Esophagus squamous epithelium (tissue), 5 donors: ENCODE measurements around the gene S100A1. TPM values are rescaled to one million over a fixed set of nuclear protein-coding genes. Genes with fewer than 3 reads are reported as not detected.
A peak's percentile ranks its signal among the peaks of the same experiment; 100 is the strongest.

Source experiments
- DNase-seq: peaks from one replicate; lab custom pipeline; 2025; lab: John Stamatoyannopoulos, UW
- H3K27ac ChIP-seq, 4 donors: fragments of 200-600 bp; sonication (generic); one replicate each; pipeline ENCODE4 v1.5.1; 2016 to 2019; ENCODE audit warnings: mild to moderate bottlenecking in 1 of 4
- H3K27me3 ChIP-seq, 4 donors: fragments of 200-600 bp; sonication (generic); 1 replicate in 3 of 4; 2 replicates in 1 of 4; pipeline versions ENCODE4 v1.5.1 to v1.6.0; 2017 to 2021; ENCODE audit warnings: antibody characterized with exemption in 1 of 4
- H3K36me3 ChIP-seq, 3 donors: fragments of 200-600 bp; sonication (generic); one replicate each; pipeline ENCODE4 v1.5.1; 2016 to 2019
- H3K4me1 ChIP-seq, 3 donors: fragments of 200-600 bp; sonication (generic); one replicate each; pipeline ENCODE4 v1.5.1; 2017 to 2019
- H3K4me3 ChIP-seq, 4 donors: fragments of 200-600 bp; sonication (generic); 1 replicate in 3 of 4; 2 replicates in 1 of 4; pipeline ENCODE4 v1.5.1; 2016 to 2019; ENCODE audit warnings: mild to moderate bottlenecking in 2 of 4, moderate library complexity in 1 of 4
- H3K9me3 ChIP-seq, 3 donors: fragments of 200-600 bp; sonication (generic); one replicate each; pipeline ENCODE4 v1.5.1; 2016 to 2019
- CTCF ChIP-seq, 6 experiments: fragments of 450-650 bp in 4 of 6; fragments of 200-600 bp in 2 of 6; sonication (generic) in 2 of 6; IDR thresholded peaks; one replicate each; pipeline ENCODE4 v1.5.1; 2016 to 2019; ENCODE audit warnings: antibody characterized with exemption in 6 of 6, mild to moderate bottlenecking in 4 of 6, moderate library complexity in 4 of 6
- POLR2A ChIP-seq, 4 donors: fragments of 450-650 bp; IDR thresholded peaks; one replicate each; pipeline ENCODE4 v1.6.1; 2017; ENCODE audit warnings: antibody characterized with exemption in 4 of 4, mild to moderate bottlenecking in 4 of 4, moderate library complexity in 3 of 4
- WGBS, 2 donors: methylation state at CpG; one replicate each; pipeline ENCODE4 v1.1.5; 2018; 5-methylcytosine and 5-hydroxymethylcytosine counted together
- intact Hi-C: fragments of 100-400 bp; cut with DNase I; formaldehyde crosslinking; loops from one replicate; pipeline ENCODE4 v1.15.0; 2022
- total RNA-seq, 4 donors: library from RNA; depleted of rRNA; stranded (reverse); fragments of >200 nt; gene quantifications; one replicate each; pipeline ENCODE4 v1.1.0, GENCODE V29; 2016
- donor health status: DM: yes; HTN: yes; CAD: no.

S100A1 gene
- total RNA-seq, 4 donors from 2014 or later = 1.8 TPM; not detected in 3

- WGBS, 2 donors = 65 to 70% methylated on average over 8 to 10 of the region's 10 CpGs
- H3K4me3 ChIP-seq = no peak overlapping the region
- H3K9me3 ChIP-seq = no peaks in the 10 kb centered on the region
- no peak for DNase-seq
- TF ChIP-seq POLR2A (IDR thresholded peaks at IDR 0.05) = no peak
- TF ChIP-seq CTCF (IDR thresholded peaks at IDR 0.05) = no peak
- intact Hi-C loops = no loop called here
- H3K27me3 ChIP-seq = no peaks in the 10 kb centered on the region
- peaks cover 0 to 9% (median 0%) of the 10 kb centered on the region in 3 donors for H3K36me3 ChIP-seq
- peak overlapping the region in 2 of 4 donors; percentile 1 to 23 for H3K27ac ChIP-seq
- peaks cover 35 to 56% (median 36%) of the 10 kb centered on the region in 3 donors for H3K4me1 ChIP-seq
These were observed 3.1 kb downstream of the S100A1 start for GRCh38 chr1:153631047-153632022.

- whole genome bisulfite sequencing, 2 donors = 35 to 39% methylated on average over 14 to 17 of the region's 18 CpGs
- intact Hi-C loops = no loop called here
- TF ChIP-seq CTCF (IDR thresholded peaks at IDR 0.05) (no peak), POLR2A (IDR thresholded peaks at IDR 0.05) (no peak)
- Histone ChIP-seq H3K36me3 (peaks cover 0 to 28% (median 13%) of the 10 kb centered on the region in 3 donors), H3K9me3 (no peaks in the 10 kb centered on the region), H3K27me3 (no peaks in the 10 kb centered on the region), H3K27ac (peak overlapping the region; percentile 99 to 100 (median 100)), H3K4me3 (peak overlapping the region; percentile 81 to 90 (median 84)), H3K4me1 (peaks cover 22 to 56% (median 33%) of the 10 kb centered on the region in 3 donors)
- no peak for DNase-seq
These were observed 5.0 kb downstream of the S100A1 start for GRCh38 chr1:153633161-153633753.

- peak; percentile 90 for DNase-seq
- 0 to 3% methylated on average over 25 to 31 of the region's 65 CpGs for WGBS, 2 donors
- Histone ChIP-seq H3K4me3 (peak within 1 kb of the TSS; percentile 81 to 90 (median 84)), H3K9me3 (no peaks in the 10 kb centered on the region), H3K36me3 (peaks cover 2 to 36% (median 20%) of the 10 kb centered on the region in 3 donors), H3K27me3 (no peaks in the 10 kb centered on the region), H3K27ac (peak within 1 kb of the TSS; percentile 99 to 100 (median 100)), H3K4me1 (peaks cover 19 to 59% (median 33%) of the 10 kb centered on the region in 3 donors)
- intact Hi-C loops = no loop called here
- TF ChIP-seq POLR2A (IDR thresholded peaks at IDR 0.05) (peak in 3 of 4 donors; percentile 12 to 76 (median 75)), CTCF (IDR thresholded peaks at IDR 0.05) (peak in 2 of 6 experiments; percentile 23 to 44)
These were observed 5.8 kb downstream of the S100A1 start, which contains the start of gene CHTOP for GRCh38 chr1:153633754-153634665. Gene CHTOP, plus strand, starts transcription at chr1:153634066. Its CDS starts 2,523 bp downstream, at chr1:153636589.

GRCh38 chr1:153635872-153636271, 7.6 kb downstream of the S100A1 start:
- Histone ChIP-seq H3K36me3 (peaks cover 21 to 54% (median 39%) of the 10 kb centered on the region in 3 donors), H3K4me1 (peaks cover 19 to 57% (median 33%) of the 10 kb centered on the region in 3 donors), H3K9me3 (no peaks in the 10 kb centered on the region), H3K4me3 (peak overlapping the region in 2 of 4 donors; percentile 81 to 84), H3K27ac (peak overlapping the region in 3 of 4 donors; percentile 99 to 100 (median 100)), H3K27me3 (no peaks in the 10 kb centered on the region)
- TF ChIP-seq CTCF (IDR thresholded peaks at IDR 0.05) (no peak), POLR2A (IDR thresholded peaks at IDR 0.05) (no peak)
- intact Hi-C loops = no loop called here
- DNase-seq = no peak
- WGBS, 2 donors = 75 to 80% methylated on average over 6 to 7 of the region's 7 CpGs
